Keratinocyte (primary cell): ENCODE data around the gene EEF2K. TPM values are rescaled to one million over a fixed set of nuclear protein-coding genes. Genes with fewer than 3 reads are reported as not detected.
A peak's percentile ranks its signal among the peaks of the same experiment; 100 is the strongest.

ENCODE experiments used
- DNase-seq: peaks from one replicate; pipeline ENCODE4 v3.0.0-alpha.2; 2011; ENCODE audit warnings: low read depth, missing footprints, low spot score
- FAIRE-seq: peaks from 2 replicates; lab custom pipeline; 2011; peaks lifted over from hg19 to GRCh38; lab: Jason Lieb, UNC
- H2AFZ ChIP-seq: 2 replicates; pipeline ENCODE4 v1.6.0; 2012; ENCODE audit warnings: low read length, control low read depth, inconsistent platforms; ENCODE audit not compliant: control insufficient read depth
- H3K27ac ChIP-seq: 2 replicates; pipeline ENCODE4 v1.5.1; 2011; ENCODE audit warnings: low read length; ENCODE audit not compliant: control insufficient read depth, insufficient read depth
- H3K27me3 ChIP-seq: 3 replicates; pipeline ENCODE4 v1.6.0; 2011; ENCODE audit warnings: low read length; ENCODE audit not compliant: control insufficient read depth, insufficient read depth; ENCODE audit errors: extremely low read depth
- H3K36me3 ChIP-seq, 2 experiments: 2 replicates in 1 of 2; 3 replicates in 1 of 2; pipeline ENCODE4 v1.5.1; 2011; ENCODE audit warnings: low read length in 2 of 2, mild to moderate bottlenecking in 1 of 2; ENCODE audit not compliant: control insufficient read depth in 2 of 2, insufficient read depth in 2 of 2; ENCODE audit errors: extremely low read depth in 1 of 2
- H3K4me1 ChIP-seq: 3 replicates; pipeline ENCODE4 v1.5.1; 2011; ENCODE audit warnings: low read length; ENCODE audit not compliant: control insufficient read depth, insufficient read depth; ENCODE audit errors: extremely low read depth
- H3K4me2 ChIP-seq: 3 replicates; pipeline ENCODE4 v1.6.0; 2011; ENCODE audit warnings: low read depth, low read length; ENCODE audit not compliant: control insufficient read depth, insufficient read depth; ENCODE audit errors: extremely low read depth
- H3K4me3 ChIP-seq, 3 experiments: fragments of 200-600 bp in 1 of 3; sonication (generic) in 1 of 3; 2 replicates in 2 of 3; 3 replicates in 1 of 3; pipeline ENCODE4 v1.5.1; 2011 to 2016; ENCODE audit warnings: low read length in 3 of 3, mild to moderate bottlenecking in 3 of 3, control low read depth in 2 of 3, inconsistent platforms in 1 of 3, low read depth in 1 of 3, mixed read lengths in 1 of 3, mixed run types in 1 of 3, moderate library complexity in 1 of 3; ENCODE audit not compliant: control insufficient read depth in 2 of 3, insufficient read depth in 2 of 3; ENCODE audit errors: extremely low read depth in 1 of 3
- H3K79me2 ChIP-seq: 2 replicates; pipeline ENCODE4 v1.6.0; 2012; ENCODE audit warnings: low read length; ENCODE audit not compliant: control insufficient read depth, insufficient read depth
- H3K9ac ChIP-seq: 3 replicates; pipeline ENCODE4 v1.6.0; 2011; ENCODE audit warnings: low read length; ENCODE audit not compliant: control insufficient read depth, insufficient read depth; ENCODE audit errors: extremely low read depth
- H3K9me1 ChIP-seq: 3 replicates; pipeline ENCODE4 v1.6.0; 2011; ENCODE audit warnings: low read length; ENCODE audit not compliant: control insufficient read depth, insufficient read depth; ENCODE audit errors: extremely low read depth
- H3K9me3 ChIP-seq: 2 replicates; pipeline ENCODE4 v1.5.1; 2012; ENCODE audit warnings: low read depth, low read length; ENCODE audit not compliant: control insufficient read depth
- H4K20me1 ChIP-seq: 3 replicates; pipeline ENCODE4 v1.6.0; 2011; ENCODE audit warnings: low read length; ENCODE audit not compliant: control insufficient read depth, insufficient read depth; ENCODE audit errors: extremely low read depth
- CTCF ChIP-seq, 3 experiments: IDR thresholded peaks in 1 of 3; conservative IDR thresholded peaks in 1 of 3; optimal IDR thresholded peaks in 1 of 3; 2 replicates in 2 of 3; 3 replicates in 1 of 3; pipeline versions ENCODE3 to v1.5.1; 2011; ENCODE audit warnings: low read length in 3 of 3, mild to moderate bottlenecking in 3 of 3, moderate library complexity in 2 of 3, control low read depth in 1 of 3, inconsistent platforms in 1 of 3; ENCODE audit not compliant: insufficient read depth in 2 of 3; ENCODE audit errors: extremely low read depth in 1 of 3
- EZH2 ChIP-seq: IDR thresholded peaks from one replicate; pipeline ENCODE4 v1.6.1; 2012; ENCODE audit warnings: inconsistent platforms, mild to moderate bottlenecking, low read length, moderate library complexity
- dilution Hi-C: fragments of 300-500 bp; cut with MboI; formaldehyde crosslinking; loops from one replicate; pipeline ENCODE4 v1.7.0; 2020; ENCODE audit warnings: low sequenced_read_pairs; ENCODE audit not compliant: extremely low pct_ligation_motif_present
- polyA plus RNA-seq, 5 experiments: library from polyadenylated mRNA; depleted of rRNA in 3 of 5; stranded (reverse) in 3 of 5; stranded (forward) in 1 of 5; unstranded in 1 of 5; fragments of >200 nt; gene quantifications; 1 replicate in 1 of 5; 2 replicates in 3 of 5; 3 replicates in 1 of 5; pipeline versions ENCODE4 v1.2.1 to v1.2.3, GENCODE V29; 2011 to 2012; ENCODE audit warnings: missing spikeins in 2 of 5, low read depth in 1 of 5, low replicate concordance in 1 of 5

Gene EEF2K
- polyA plus RNA-seq, 1 donor (not counting 4 experiments of a cell fraction or from before 2014, with no cell fraction given) = 7.3 TPM

- DNase-seq (no peak), FAIRE-seq (no peak)
- dilution Hi-C loops = no loop called here
Measured at GRCh38 chr16:22189473-22190080, 16.5 kb upstream of the EEF2K start.

GRCh38 chr16:22190081-22190775, 15.8 kb upstream of the EEF2K start:
- no peaks in the 10 kb centered on the region for H4K20me1 ChIP-seq
- no peak for TF ChIP-seq EZH2
- TF ChIP-seq CTCF (optimal IDR thresholded peaks at IDR 0.05 in 1 of 3, IDR thresholded peaks at IDR 0.05 in 1 of 3, conservative IDR thresholded peaks at IDR 0.05 in 1 of 3; ENCODE audit: extremely low read depth in 1 of 3, insufficient read depth in 2 of 3, low read length in 3 of 3) = no peak
- dilution Hi-C loops = no loop called here
- peak overlapping the region; percentile 51 for H3K27ac ChIP-seq
- H3K27me3 ChIP-seq = no peaks in the 10 kb centered on the region
- H3K9me3 ChIP-seq = no peaks in the 10 kb centered on the region
- H3K79me2 ChIP-seq = no peaks in the 10 kb centered on the region
- DNase-seq (no peak), FAIRE-seq (no peak)
- H3K4me2 ChIP-seq = peak overlapping the region; percentile 70
- H3K36me3 ChIP-seq = no peaks in the 10 kb centered on the region
- H3K4me1 ChIP-seq = peaks cover 34% of the 10 kb centered on the region
- peak overlapping the region; percentile 81 for H3K9ac ChIP-seq
- H2AFZ ChIP-seq = peak overlapping the region; percentile 87
- no peaks in the 10 kb centered on the region for H3K9me1 ChIP-seq
- peak overlapping the region; percentile 61 to 81 (median 67) for H3K4me3 ChIP-seq

More at GRCh38 chr16:22189473-22190080, 16.5 kb upstream of the EEF2K start:
- Histone ChIP-seq H3K4me1 (peaks cover 34% of the 10 kb centered on the region), H3K36me3 (no peaks in the 10 kb centered on the region), H3K4me2 (peak overlapping the region; percentile 70), H3K9me1 (no peaks in the 10 kb centered on the region), H2AFZ (peak overlapping the region; percentile 87), H3K27me3 (no peaks in the 10 kb centered on the region), H4K20me1 (no peaks in the 10 kb centered on the region), H3K79me2 (no peaks in the 10 kb centered on the region), H3K4me3 (peak overlapping the region; percentile 61 to 81 (median 67)), H3K27ac (peak overlapping the region; percentile 51), H3K9ac (peak overlapping the region; percentile 81), H3K9me3 (no peaks in the 10 kb centered on the region)
- TF ChIP-seq CTCF (optimal IDR thresholded peaks at IDR 0.05 in 1 of 3, IDR thresholded peaks at IDR 0.05 in 1 of 3, conservative IDR thresholded peaks at IDR 0.05 in 1 of 3; ENCODE audit: extremely low read depth in 1 of 3, insufficient read depth in 2 of 3, low read length in 3 of 3) = no peak
- no peak for TF ChIP-seq EZH2
